HG03095 (cell line): Measurements from ENCODE around the gene ZNF432.
"Not testable (repeated sequence)": the region's sequence is repeated elsewhere in the genome, so short reads cannot be mapped to it uniquely, and the experiment has no call there.

ENCODE experiments used
- ATAC-seq: cut with Tn5 transposase; IDR thresholded peaks from one replicate; pipeline ENCODE4 v1.9.1; 2021; ENCODE audit warnings: moderate library complexity; ENCODE audit not compliant: unreplicated experiment

Gene ZNF432

GRCh38 chr19:52048555-52049501 is at the start of gene ZNF432:
Gene ZNF432 (minus strand): TSS chr19:52048838. CDS start chr19:52046868, 1,970 bp downstream.
- ATAC-seq: peak; percentile 81

- not testable (repeated sequence) for ATAC-seq
Observed at GRCh38 chr19:52096416-52096815, 47.8 kb upstream of the ZNF432 start.

GRCh38 chr19:52095172-52096014 is 46.8 kb upstream of the ZNF432 start, which contains the start of gene ZNF841:
Gene ZNF841 (minus strand): TSS chr19:52095765. CDS start chr19:52084801, 10,964 bp downstream.
- peak; percentile 85 for ATAC-seq

GRCh38 chr19:52094526-52095130 is 46.0 kb upstream of the ZNF432 start:
- ATAC-seq: no peak

GRCh38 chr19:52086481-52086880 is 37.8 kb upstream of the ZNF432 start:
- no peak for ATAC-seq

GRCh38 chr19:52070496-52070895 is 21.9 kb upstream of the ZNF432 start:
- no peak for ATAC-seq

GRCh38 chr19:52069653-52070052 is 21.0 kb upstream of the ZNF432 start:
- no peak for ATAC-seq

GRCh38 chr19:52066258-52066863 is 17.7 kb upstream of the ZNF432 start:
- no peak for ATAC-seq

GRCh38 chr19:52065399-52065798 is 16.8 kb upstream of the ZNF432 start:
- no peak for ATAC-seq

- not testable (repeated sequence) for ATAC-seq
Observed at GRCh38 chr19:52056480-52056879, 7.8 kb upstream of the ZNF432 start.

GRCh38 chr19:52051736-52052135 is 3.1 kb upstream of the ZNF432 start:
- not testable (repeated sequence) for ATAC-seq

- no peak for ATAC-seq
Observed at GRCh38 chr19:52039169-52039568, 9.5 kb downstream of the ZNF432 start.

GRCh38 chr19:52034051-52034728 is 14.4 kb downstream of the ZNF432 start:
- no peak for ATAC-seq

- no peak for ATAC-seq
Observed at GRCh38 chr19:52028780-52029123, 19.9 kb downstream of the ZNF432 start.

GRCh38 chr19:52028027-52028779 is 20.4 kb downstream of the ZNF432 start, which contains the start of gene ZNF614:
Gene ZNF614 (minus strand): TSS chr19:52028379. CDS start chr19:52025745, 2,634 bp downstream.
- no peak for ATAC-seq

GRCh38 chr19:52026255-52026990 is 22.2 kb downstream of the ZNF432 start:
- ATAC-seq: not testable (repeated sequence)

- ATAC-seq: not testable (repeated sequence)
Observed at GRCh38 chr19:52024478-52024877, 24.2 kb downstream of the ZNF432 start.

- ATAC-seq: no peak
Observed at GRCh38 chr19:52022193-52022592, 26.4 kb downstream of the ZNF432 start.

GRCh38 chr19:52020506-52020905 is 28.1 kb downstream of the ZNF432 start:
- no peak for ATAC-seq
